ENCODE results near the gene SVOP.

- TF ChIP-seq POLR2A (IDR thresholded peaks at IDR 0.05) (no peak), CTCF (IDR thresholded peaks at IDR 0.05) (no peak)
Measured at GRCh38 chr12:109033239-109034196, 12.7 kb upstream of the SVOP start.

All from lower leg skin (tissue), 3 donors.